GM19397 (cell line): ENCODE results near the gene MTERF4.
"Not testable (repeated sequence)": the region's sequence is repeated elsewhere in the genome, so short reads cannot be mapped to it uniquely, and the experiment has no call there.

Source experiments
- ATAC-seq: cut with Tn5 transposase; IDR thresholded peaks from one replicate; pipeline ENCODE4 v1.9.1; 2021; ENCODE audit warnings: mild to moderate bottlenecking, moderate library complexity; ENCODE audit not compliant: unreplicated experiment

MTERF4 gene

DNA sequence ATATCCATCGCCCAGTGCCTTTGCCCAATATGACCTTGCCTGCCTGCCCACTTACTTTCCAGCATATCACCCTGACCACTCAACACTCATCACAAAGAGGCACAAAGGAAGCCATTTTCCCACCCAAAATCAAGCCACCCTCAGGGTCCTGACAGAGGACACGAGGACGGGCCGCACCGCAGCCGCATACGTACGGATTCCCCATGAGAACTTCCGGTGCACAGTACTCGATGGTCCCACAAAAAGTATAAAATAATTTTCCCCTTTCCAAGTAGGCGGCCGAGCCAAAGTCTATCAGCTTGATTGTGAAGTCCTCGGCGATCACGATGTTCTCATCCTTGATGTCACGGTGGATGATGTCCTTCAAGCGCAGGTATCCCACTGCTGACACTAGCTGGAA lies 10.0 kb upstream of the MTERF4 start:
- no peak for ATAC-seq

- no peak for ATAC-seq
Measured at GRCh38 chr2:241111440-241111805, 9.3 kb upstream of the MTERF4 start.

DNA sequence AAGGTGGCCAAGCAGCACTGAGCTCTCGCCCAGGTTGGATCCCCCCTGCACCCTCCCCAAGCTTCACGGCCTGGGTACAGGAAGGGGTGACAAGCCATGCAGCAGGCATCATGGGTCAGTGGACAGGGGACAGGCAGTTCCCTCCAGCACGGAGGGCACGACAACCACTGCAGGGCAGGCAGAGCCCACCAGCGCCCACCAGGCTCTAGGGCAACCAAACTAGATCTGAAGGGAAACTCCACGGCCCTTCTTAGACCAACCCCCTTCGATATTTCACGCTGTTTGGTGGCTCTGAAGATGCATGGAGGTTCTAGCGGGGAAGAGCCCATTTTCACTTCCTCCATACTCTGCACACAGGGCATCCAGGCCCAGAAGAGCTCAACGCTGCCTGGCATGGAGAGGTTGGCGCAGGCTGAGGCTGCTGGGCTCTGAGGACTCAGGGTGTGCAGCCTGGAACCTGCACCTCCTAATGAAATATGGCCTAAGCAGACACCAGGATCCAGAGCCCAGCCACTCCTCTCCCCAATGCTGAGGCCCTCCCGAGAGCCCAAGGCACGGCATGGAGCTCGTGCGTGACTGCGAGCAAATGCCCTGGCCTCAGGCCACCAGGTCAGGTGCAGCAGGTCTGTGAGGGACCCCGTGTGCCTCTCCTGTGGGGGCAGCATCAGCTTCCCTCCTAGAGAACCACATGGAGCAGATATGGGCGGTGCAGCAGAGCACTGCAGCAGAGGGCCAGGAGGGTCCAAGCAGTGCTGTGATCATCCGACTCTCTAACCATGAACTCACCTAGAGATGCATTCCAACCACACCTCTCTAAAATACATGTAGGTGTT lies 8.7 kb upstream of the MTERF4 start:
- ATAC-seq, result no peak

- no peak for ATAC-seq
Measured at GRCh38 chr2:241110089-241110606, 8.1 kb upstream of the MTERF4 start.

GRCh38 chr2:241109210-241110088 lies 7.4 kb upstream of the MTERF4 start:
- no peak for ATAC-seq

DNA sequence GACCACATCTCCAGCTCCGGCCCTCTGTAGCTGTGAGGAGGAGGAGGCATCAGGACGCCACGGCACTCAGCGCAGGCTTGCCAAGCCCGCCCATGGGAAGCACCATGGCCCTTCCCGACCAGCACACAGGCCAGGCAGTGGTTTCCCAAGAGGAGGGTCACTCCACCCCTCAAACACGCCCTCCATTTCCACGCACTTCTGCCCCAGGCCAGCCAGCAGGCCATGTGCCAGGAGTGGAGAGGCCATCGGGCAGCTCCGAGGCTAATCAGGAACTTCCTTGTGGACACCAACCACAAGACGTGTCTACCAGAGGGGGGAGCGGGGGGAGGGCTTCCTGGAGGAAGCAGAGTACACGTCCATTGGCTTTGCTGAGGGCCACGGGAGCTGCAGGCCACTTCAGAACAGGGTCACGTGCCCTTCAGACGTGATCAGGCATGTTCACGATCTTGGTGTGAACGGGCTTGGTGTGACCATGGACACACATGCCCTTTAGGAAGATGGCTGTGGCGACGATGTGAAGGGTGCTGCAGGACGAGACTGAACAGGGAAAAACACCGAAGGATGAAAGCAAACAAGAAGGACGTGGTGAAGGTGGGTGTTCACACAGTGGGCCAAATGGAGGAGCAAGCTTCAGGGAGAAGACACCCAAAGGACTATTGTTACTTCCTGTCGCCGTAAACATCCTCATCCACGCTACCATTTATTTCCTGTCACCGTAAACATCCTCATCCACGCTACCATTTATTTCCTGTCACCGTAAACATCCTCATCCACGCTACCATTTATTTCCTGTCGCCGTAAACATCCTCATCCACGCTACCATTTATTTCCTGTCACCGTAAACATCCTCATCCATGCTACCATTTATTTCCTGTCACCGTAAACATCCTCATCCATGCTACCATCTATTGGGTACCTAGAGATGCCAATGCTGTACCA lies 6.5 kb upstream of the MTERF4 start:
- no peak for ATAC-seq

GRCh38 chr2:241107031-241107783 lies 5.1 kb upstream of the MTERF4 start:
- no peak for ATAC-seq

DNA sequence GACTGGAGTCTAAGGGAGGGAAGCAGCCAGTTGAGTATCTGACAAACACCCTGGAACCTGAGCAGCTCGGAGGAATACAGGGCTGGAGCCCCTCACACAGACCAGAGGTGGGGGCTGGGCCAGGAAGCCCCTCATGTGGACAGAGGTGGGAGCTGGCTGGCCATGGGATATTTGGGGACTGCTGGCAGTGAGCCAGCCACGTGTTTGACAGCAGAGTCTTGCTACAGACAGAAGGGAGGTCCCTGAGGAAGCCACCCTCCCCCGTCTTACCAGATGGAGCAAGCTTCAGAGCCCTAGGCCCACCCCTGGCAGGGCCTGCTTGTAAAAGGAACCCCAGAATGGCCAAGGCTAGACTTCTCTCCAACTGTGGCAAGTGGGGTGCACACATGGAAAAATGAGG lies 3.6 kb upstream of the MTERF4 start:
- ATAC-seq, result no peak

GRCh38 chr2:241104611-241105010 lies 2.5 kb upstream of the MTERF4 start:
- ATAC-seq, result not testable (repeated sequence)

GRCh38 chr2:241103176-241103595 lies 1.1 kb upstream of the MTERF4 start:
- ATAC-seq, result no peak

DNA sequence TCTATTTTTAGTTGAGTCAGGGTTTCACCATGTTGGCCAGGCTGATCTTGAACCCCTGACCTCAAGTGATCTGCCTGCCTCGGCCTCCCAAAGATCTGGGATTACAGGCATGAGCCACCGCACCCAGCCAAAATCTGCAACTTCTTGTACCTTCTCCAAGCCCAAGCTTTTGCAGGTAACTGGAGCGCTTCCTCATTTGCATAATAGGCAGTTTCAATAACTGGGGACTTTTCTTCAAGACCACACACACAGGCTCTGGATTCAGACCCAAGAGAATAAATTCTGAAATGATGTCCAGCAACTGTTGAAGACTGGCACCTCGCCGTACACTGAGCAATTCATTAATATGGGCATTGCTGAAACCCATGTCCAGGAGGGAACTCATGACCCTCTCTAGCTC lies 2.8 kb downstream of the MTERF4 start:
- no peak for ATAC-seq

DNA sequence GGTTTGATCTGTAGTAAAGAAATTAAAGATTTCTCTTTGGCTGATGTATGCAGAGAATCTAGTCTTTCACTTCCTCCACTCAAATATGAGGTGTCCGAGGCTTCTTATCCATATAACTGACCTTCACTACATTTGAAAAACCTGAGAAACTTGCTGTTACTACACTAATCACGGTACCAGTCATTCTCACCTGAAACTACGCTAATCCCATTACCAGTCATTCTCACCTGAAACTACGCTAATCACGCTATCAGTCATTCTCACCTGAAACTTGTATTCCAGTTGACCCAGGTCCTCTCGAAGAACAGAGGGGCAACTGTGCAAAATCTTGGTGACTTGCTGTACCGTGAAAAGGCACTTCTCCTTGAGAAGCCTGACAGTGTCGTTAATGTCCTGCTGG lies 5.1 kb downstream of the MTERF4 start:
- ATAC-seq, result no peak

GRCh38 chr2:241095594-241096290 lies 6.3 kb downstream of the MTERF4 start:
- no peak for ATAC-seq

DNA sequence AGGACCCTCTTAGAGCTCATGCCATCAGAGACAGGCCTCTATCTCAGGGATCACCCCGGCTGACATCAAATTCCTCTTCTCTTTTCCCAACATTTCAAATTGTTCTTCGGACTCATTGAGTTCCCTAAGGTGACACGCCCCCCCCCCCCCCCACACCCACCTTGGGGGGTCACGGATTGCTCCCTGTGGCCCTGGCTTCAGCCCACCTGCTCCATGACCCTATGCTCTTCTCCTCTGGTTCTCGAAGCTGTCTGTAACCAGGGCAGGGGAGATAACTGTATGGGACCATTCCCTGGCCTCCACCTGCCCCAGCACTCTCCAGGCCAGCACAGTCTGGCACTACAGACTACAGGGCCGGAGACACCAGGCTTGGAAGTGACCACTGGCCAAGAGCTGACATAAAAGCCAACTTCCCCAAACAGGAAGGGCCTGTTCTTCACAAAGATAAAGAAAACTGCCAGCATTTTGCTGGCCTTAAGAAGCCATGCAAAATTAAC lies 7.1 kb downstream of the MTERF4 start:
- ATAC-seq, result no peak

- no peak for ATAC-seq
Measured at GRCh38 chr2:241094172-241094571, 7.9 kb downstream of the MTERF4 start.

GRCh38 chr2:241093133-241093781 lies 8.8 kb downstream of the MTERF4 start:
- ATAC-seq, result not testable (repeated sequence)

GRCh38 chr2:241092677-241093076 lies 9.4 kb downstream of the MTERF4 start:
- ATAC-seq, result no peak

GRCh38 chr2:241091734-241092445 lies 10.2 kb downstream of the MTERF4 start:
- no peak for ATAC-seq
